Loucy (cell line): ENCODE measurements around the gene GARIN5B.

ENCODE experiments used
- H2AFZ ChIP-seq: fragments of 200-600 bp; sonication (generic); 2 replicates; pipeline ENCODE4 v1.6.0; 2016; ENCODE audit warnings: antibody characterized with exemption, mild to moderate bottlenecking, low read length, moderate library complexity
- H3F3A ChIP-seq: fragments of 200-600 bp; 2 replicates; pipeline ENCODE4 v1.6.0; 2016; ENCODE audit warnings: antibody characterized with exemption, low read depth, mild to moderate bottlenecking
- H3K27me3 ChIP-seq: fragments of 200-600 bp; sonication (generic); 2 replicates; pipeline ENCODE4 v1.6.1; 2014; ENCODE audit warnings: low read length, mild to moderate bottlenecking; ENCODE audit not compliant: insufficient read depth, poor library complexity, severe bottlenecking
- H3K36me3 ChIP-seq: fragments of 200-600 bp; sonication (generic); 2 replicates; pipeline ENCODE4 v1.6.1; 2016; ENCODE audit warnings: low read length; ENCODE audit not compliant: insufficient read depth
- H3K4me1 ChIP-seq: fragments of 200-600 bp; sonication (generic); 2 replicates; pipeline ENCODE4 v1.5.1; 2014; ENCODE audit warnings: low read length, mild to moderate bottlenecking; ENCODE audit not compliant: insufficient read depth, poor library complexity, severe bottlenecking
- H3K4me2 ChIP-seq: fragments of 200-600 bp; sonication (generic); 2 replicates; pipeline ENCODE4 v1.6.0; 2014; ENCODE audit warnings: antibody characterized with exemption, low read length, low read depth, mild to moderate bottlenecking; ENCODE audit not compliant: poor library complexity, severe bottlenecking
- H3K4me3 ChIP-seq: fragments of 200-600 bp; sonication (generic); 2 replicates; pipeline ENCODE4 v1.5.1; 2014; ENCODE audit warnings: low read length, mild to moderate bottlenecking, mixed read lengths; ENCODE audit not compliant: poor library complexity, severe bottlenecking
- H3K79me2 ChIP-seq: fragments of 200-600 bp; sonication (generic); 2 replicates; pipeline ENCODE4 v1.6.1; 2014; ENCODE audit warnings: low read length; ENCODE audit not compliant: insufficient read depth
- H3K9ac ChIP-seq: fragments of 200-600 bp; sonication (generic); 2 replicates; pipeline ENCODE4 v1.6.0; 2014; ENCODE audit warnings: mild to moderate bottlenecking, low read depth, low read length, moderate library complexity; ENCODE audit not compliant: poor library complexity, severe bottlenecking
- H3K9me2 ChIP-seq: fragments of 200-600 bp; sonication (generic); replicated peaks from 2 replicates; pipeline ENCODE4 v1.6.1; 2016; ENCODE audit warnings: low read depth, low read length, mixed read lengths
- H3K9me3 ChIP-seq: fragments of 200-600 bp; sonication (generic); 2 replicates; pipeline ENCODE4 v1.6.1; 2014; ENCODE audit warnings: mild to moderate bottlenecking, antibody characterized with exemption, low read length, low read depth; ENCODE audit not compliant: insufficient read depth
- H4K20me1 ChIP-seq: fragments of 200-600 bp; sonication (generic); 2 replicates; pipeline ENCODE4 v1.6.0; 2014; ENCODE audit warnings: antibody characterized with exemption, low read length, mild to moderate bottlenecking; ENCODE audit not compliant: insufficient read depth, poor library complexity, severe bottlenecking
- EZH2phosphoT487 ChIP-seq: fragments of 200-600 bp; IDR thresholded peaks from 2 replicates; pipeline ENCODE4 v1.6.1; 2018; ENCODE audit warnings: antibody characterized with exemption, mild to moderate bottlenecking, moderate library complexity, borderline replicate concordance
- TF ChIP-seq, protein P1 (sequence below): fragments of 200-600 bp; sonication (generic); conservative IDR thresholded peaks from 2 replicates; pipeline ENCODE4 v1.5.1; 2014; ENCODE audit warnings: mild to moderate bottlenecking, antibody characterized with exemption, low read length

GARIN5B gene

DNA sequence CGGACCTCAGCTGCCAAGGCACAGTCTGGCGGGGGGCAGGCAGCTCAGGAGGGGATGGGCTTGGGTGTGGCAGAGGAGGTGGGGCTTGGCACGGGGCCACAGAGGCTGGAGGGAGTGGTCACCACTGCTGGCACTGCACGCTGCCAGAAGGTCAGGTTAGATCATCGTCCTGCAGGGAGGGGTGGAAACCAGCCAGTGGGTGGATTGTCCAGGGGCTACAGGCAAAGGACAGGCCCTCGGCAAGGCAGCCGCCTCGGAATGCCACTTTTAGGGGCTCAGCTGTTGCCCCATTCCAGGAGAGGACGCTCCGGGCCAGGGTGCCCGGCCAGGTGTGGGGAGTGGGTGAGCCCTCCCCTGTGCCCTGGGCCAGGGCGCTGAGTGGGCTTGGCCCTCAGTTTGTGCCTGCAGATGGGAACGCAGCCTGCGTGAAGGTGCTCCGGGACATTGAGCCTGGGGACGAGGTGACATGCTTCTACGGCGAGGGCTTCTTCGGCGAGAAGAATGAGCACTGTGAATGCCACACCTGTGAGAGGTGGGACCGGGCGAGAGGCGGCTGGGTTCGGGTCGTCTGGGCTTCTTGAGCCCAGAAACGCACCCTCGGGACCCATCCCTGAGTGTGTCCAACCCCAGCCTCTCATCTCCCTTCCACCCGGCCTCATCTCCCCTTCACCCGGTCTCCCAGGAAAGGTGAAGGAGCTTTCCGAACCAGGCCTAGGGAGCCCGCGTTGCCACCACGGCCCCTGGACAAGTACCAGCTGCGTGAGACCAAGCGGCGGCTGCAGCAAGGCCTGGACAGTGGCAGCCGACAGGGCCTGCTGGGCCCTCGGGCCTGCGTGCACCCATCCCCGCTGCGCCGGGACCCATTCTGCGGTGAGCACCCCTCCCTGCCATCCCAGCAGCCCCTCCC is 17.0 kb downstream of the GARIN5B start:
- no peak overlapping the region for H2AFZ ChIP-seq
- TF ChIP-seq, protein P1, sequence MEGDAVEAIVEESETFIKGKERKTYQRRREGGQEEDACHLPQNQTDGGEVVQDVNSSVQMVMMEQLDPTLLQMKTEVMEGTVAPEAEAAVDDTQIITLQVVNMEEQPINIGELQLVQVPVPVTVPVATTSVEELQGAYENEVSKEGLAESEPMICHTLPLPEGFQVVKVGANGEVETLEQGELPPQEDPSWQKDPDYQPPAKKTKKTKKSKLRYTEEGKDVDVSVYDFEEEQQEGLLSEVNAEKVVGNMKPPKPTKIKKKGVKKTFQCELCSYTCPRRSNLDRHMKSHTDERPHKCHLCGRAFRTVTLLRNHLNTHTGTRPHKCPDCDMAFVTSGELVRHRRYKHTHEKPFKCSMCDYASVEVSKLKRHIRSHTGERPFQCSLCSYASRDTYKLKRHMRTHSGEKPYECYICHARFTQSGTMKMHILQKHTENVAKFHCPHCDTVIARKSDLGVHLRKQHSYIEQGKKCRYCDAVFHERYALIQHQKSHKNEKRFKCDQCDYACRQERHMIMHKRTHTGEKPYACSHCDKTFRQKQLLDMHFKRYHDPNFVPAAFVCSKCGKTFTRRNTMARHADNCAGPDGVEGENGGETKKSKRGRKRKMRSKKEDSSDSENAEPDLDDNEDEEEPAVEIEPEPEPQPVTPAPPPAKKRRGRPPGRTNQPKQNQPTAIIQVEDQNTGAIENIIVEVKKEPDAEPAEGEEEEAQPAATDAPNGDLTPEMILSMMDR = no peak
- no peak for TF ChIP-seq EZH2phosphoT487
- H3K4me3 ChIP-seq = no peak overlapping the region
- H4K20me1 ChIP-seq = peaks cover 14% of the 10 kb centered on the region
- H3F3A ChIP-seq = no peaks in the 10 kb centered on the region
- no peaks in the 10 kb centered on the region for H3K9me2 ChIP-seq
- H3K4me2 ChIP-seq = no peak overlapping the region
- no peaks in the 10 kb centered on the region for H3K9me3 ChIP-seq
- no peaks in the 10 kb centered on the region for H3K27me3 ChIP-seq
- H3K4me1 ChIP-seq = peaks cover 8% of the 10 kb centered on the region
- H3K79me2 ChIP-seq = peaks cover 18% of the 10 kb centered on the region
- H3K9ac ChIP-seq = no peak overlapping the region
- H3K36me3 ChIP-seq = no peaks in the 10 kb centered on the region

DNA sequence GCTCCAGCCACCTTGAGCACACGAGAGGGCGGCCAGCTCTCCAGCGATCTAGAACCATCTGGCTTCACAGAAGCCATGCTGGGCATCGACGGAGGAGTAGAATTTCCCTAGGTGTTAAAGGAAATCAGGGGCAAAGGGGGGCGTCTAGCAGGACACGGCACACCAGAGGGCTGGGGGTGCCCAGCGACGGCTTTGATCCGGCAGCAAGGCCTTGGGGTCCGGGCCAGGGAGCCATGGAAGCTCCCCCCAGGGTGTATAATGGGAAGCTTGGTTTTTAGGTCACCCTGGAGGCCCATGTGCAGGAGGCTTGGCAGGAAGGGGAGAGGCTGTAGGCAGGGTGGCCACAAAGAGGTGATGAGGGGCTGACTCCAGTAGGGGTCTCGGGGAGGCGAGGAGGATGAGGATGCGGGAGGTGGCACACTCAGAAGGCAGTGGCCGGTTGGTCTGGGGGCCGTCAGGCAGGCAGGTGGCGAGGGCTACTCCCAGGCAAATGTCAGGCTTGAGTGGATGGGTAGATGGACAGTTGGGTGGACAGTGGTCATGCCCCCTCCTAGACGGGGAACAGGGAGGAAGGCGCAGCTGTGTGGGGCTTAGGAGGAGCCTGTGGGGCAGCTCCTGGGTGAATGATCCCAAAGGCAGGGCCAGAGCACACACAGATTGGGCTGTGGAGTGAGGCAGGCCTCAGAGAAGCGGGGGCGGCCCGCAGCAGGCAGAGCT is 17.8 kb downstream of the GARIN5B start:
- H3K4me2 ChIP-seq = no peak overlapping the region
- no peaks in the 10 kb centered on the region for H3K9me3 ChIP-seq
- peak overlapping the region; percentile 32 for H3K9ac ChIP-seq
- H4K20me1 ChIP-seq = peaks cover 22% of the 10 kb centered on the region
- H3K27me3 ChIP-seq = no peaks in the 10 kb centered on the region
- no peak overlapping the region for H3K4me3 ChIP-seq
- peaks cover 26% of the 10 kb centered on the region for H3K79me2 ChIP-seq
- no peaks in the 10 kb centered on the region for H3F3A ChIP-seq
- H2AFZ ChIP-seq = no peak overlapping the region
- no peaks in the 10 kb centered on the region for H3K36me3 ChIP-seq
- H3K4me1 ChIP-seq = peaks cover 17% of the 10 kb centered on the region
- no peak for TF ChIP-seq EZH2phosphoT487
- TF ChIP-seq, protein P1 = no peak
- no peaks in the 10 kb centered on the region for H3K9me2 ChIP-seq

DNA sequence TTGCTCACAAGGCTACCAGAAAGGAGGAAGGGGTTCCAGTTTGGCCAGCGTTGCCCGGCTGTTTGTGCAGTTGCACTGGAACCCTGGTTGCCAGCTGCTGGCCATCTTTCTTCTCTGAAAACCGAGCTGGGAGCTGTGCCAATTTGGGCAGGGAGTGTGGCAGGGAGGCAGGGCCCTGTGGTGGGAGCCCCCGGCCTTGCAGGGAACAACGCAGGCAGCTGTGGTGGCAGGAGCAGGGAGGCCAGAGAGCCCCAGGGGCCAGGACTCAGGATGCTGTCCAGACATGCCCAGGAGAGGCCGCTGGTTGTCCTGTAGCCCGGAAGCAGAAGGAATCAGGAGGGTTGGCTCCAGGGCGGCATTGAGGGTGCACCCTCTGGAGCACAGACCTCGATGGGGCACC is 18.6 kb downstream of the GARIN5B start:
- no peak for TF ChIP-seq EZH2phosphoT487
- TF ChIP-seq, protein P1 = no peak
- H3K36me3 ChIP-seq = no peaks in the 10 kb centered on the region
- peaks cover 29% of the 10 kb centered on the region for H3K79me2 ChIP-seq
- peaks cover 19% of the 10 kb centered on the region for H3K4me1 ChIP-seq
- H2AFZ ChIP-seq = no peak overlapping the region
- H3K4me3 ChIP-seq = no peak overlapping the region
- H3K9ac ChIP-seq = peak overlapping the region; percentile 32
- H3K4me2 ChIP-seq = no peak overlapping the region
- no peaks in the 10 kb centered on the region for H3K27me3 ChIP-seq
- no peaks in the 10 kb centered on the region for H3K9me2 ChIP-seq
- H4K20me1 ChIP-seq = peaks cover 25% of the 10 kb centered on the region
- no peaks in the 10 kb centered on the region for H3F3A ChIP-seq
- no peaks in the 10 kb centered on the region for H3K9me3 ChIP-seq
